Stimulated activated CD8-positive, alpha-beta memory T cell treated with anti-CD3 and anti-CD28 coated beads, Interleukin-15, amount 100 ng/mL, for 4 hours (primary cell): ENCODE results near the gene DAZAP1.

Source experiments
- DNase-seq, 2 donors: peaks; one replicate each; pipeline ENCODE4 v3.0.0-alpha.2; 2020; ENCODE audit warnings: low read depth in 2 of 2

The DAZAP1 gene

GRCh38 chr19:1424192-1424955 lies 17.0 kb downstream of the DAZAP1 start:
- DNase-seq: no peak

GRCh38 chr19:1425102-1425837 lies 17.9 kb downstream of the DAZAP1 start:
- DNase-seq: no peak

GRCh38 chr19:1425902-1426301 lies 18.5 kb downstream of the DAZAP1 start:
- no peak for DNase-seq

GRCh38 chr19:1426736-1427135 lies 19.4 kb downstream of the DAZAP1 start:
- no peak for DNase-seq

- DNase-seq: no peak
Observed at GRCh38 chr19:1427221-1427920, 20.0 kb downstream of the DAZAP1 start.

GRCh38 chr19:1428738-1429391 lies 21.5 kb downstream of the DAZAP1 start:
- no peak for DNase-seq

- DNase-seq: no peak
Observed at GRCh38 chr19:1429750-1430149, 22.4 kb downstream of the DAZAP1 start.

- no peak for DNase-seq
Observed at GRCh38 chr19:1430246-1430645, 22.9 kb downstream of the DAZAP1 start.

GRCh38 chr19:1431759-1432506 lies 24.5 kb downstream of the DAZAP1 start:
- DNase-seq: no peak

GRCh38 chr19:1432507-1432887 lies 25.1 kb downstream of the DAZAP1 start:
- DNase-seq: no peak

GRCh38 chr19:1433119-1434039 lies 26.0 kb downstream of the DAZAP1 start:
- DNase-seq: no peak

GRCh38 chr19:1434040-1434366 lies 26.6 kb downstream of the DAZAP1 start:
- no peak for DNase-seq

- no peak for DNase-seq
Observed at GRCh38 chr19:1434577-1435060, 27.2 kb downstream of the DAZAP1 start.

GRCh38 chr19:1435378-1435989 lies 28.1 kb downstream of the DAZAP1 start:
- DNase-seq: no peak

- no peak for DNase-seq
Observed at GRCh38 chr19:1437609-1438008, 30.2 kb downstream of the DAZAP1 start.

- peak; percentile 88 to 89 for DNase-seq
Observed at GRCh38 chr19:1438035-1438932, 30.9 kb downstream of the DAZAP1 start, which contains the start of gene RPS15. TSS of gene RPS15 (plus strand) at chr19:1438396. CDS start at chr19:1438426, 30 bp downstream.

- DNase-seq: no peak
Observed at GRCh38 chr19:1438933-1439354, 31.6 kb downstream of the DAZAP1 start.
